GM18858 (cell line): ENCODE results near the gene GOLGB1.

ENCODE experiments used
- ATAC-seq: cut with Tn5 transposase; IDR thresholded peaks from one replicate; pipeline ENCODE4 v1.9.1; 2021; ENCODE audit not compliant: unreplicated experiment

Gene GOLGB1

GRCh38 chr3:121641127-121641526 lies 108.4 kb downstream of the GOLGB1 start:
- no peak for ATAC-seq

- ATAC-seq: no peak
These were observed 111.6 kb downstream of the GOLGB1 start for GRCh38 chr3:121637922-121638321.

GRCh38 chr3:121630355-121630754 lies 119.2 kb downstream of the GOLGB1 start:
- ATAC-seq: no peak

GRCh38 chr3:121629601-121630000 lies 119.9 kb downstream of the GOLGB1 start:
- ATAC-seq: no peak

GRCh38 chr3:121627622-121628021 lies 121.9 kb downstream of the GOLGB1 start:
- ATAC-seq: no peak

GRCh38 chr3:121627211-121627610 lies 122.3 kb downstream of the GOLGB1 start:
- ATAC-seq: no peak

- ATAC-seq: no peak
These were observed 123.0 kb downstream of the GOLGB1 start for GRCh38 chr3:121626495-121626894.

GRCh38 chr3:121624147-121624899 lies 125.2 kb downstream of the GOLGB1 start:
- no peak for ATAC-seq

- no peak for ATAC-seq
These were observed 128.1 kb downstream of the GOLGB1 start for GRCh38 chr3:121621491-121621890.

- no peak for ATAC-seq
These were observed 129.8 kb downstream of the GOLGB1 start for GRCh38 chr3:121619691-121620090.
